ENCODE measurements around the gene ANKRD23. TPM values are rescaled to one million over a fixed set of nuclear protein-coding genes. Genes with fewer than 3 reads are reported as not detected.

Gene ANKRD23
- total RNA-seq, 2 experiments from 2014 or later = 16.5 to 17.8 TPM

DNA sequence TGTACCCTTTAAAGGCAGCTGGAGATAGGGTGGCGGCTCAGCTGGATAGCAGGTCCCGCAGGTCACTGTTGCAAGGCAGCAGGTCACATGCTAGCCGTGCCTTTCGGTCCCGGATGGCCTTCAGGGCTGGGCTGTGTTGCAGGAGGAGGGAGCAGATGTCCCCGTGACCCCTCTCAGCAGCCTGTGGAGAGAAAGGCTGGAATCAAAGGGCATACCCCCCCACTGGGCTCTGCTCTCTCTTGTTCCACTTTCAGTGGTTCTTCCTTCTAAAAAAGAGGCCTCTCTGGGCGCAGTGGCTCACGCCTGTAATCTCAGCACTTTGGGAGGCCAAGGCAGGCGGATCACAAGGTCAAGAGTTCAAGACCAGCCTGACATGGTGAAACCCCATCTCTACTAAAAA is 4.4 kb upstream of the ANKRD23 start:
- H3K27ac Mint-ChIP-seq = no peak overlapping the region
- no peak for ATAC-seq (ENCODE audit: low read depth)
- no peaks in the 10 kb centered on the region for H3K9me3 Mint-ChIP-seq
- H3K36me3 Mint-ChIP-seq = peaks cover 20% of the 10 kb centered on the region
- POLR2A ChIA-PET = interaction anchor here (0.7 kb wide), 1 partner anchor 11 kb away, joined by 3 read pairs; no protein-coding TSS in a partner anchor
- H3K4me3 Mint-ChIP-seq = no peak overlapping the region
- no peak for DNase-seq
- H3K4me1 Mint-ChIP-seq = peaks cover 8% of the 10 kb centered on the region
- H3K27me3 Mint-ChIP-seq = no peaks in the 10 kb centered on the region

DNA sequence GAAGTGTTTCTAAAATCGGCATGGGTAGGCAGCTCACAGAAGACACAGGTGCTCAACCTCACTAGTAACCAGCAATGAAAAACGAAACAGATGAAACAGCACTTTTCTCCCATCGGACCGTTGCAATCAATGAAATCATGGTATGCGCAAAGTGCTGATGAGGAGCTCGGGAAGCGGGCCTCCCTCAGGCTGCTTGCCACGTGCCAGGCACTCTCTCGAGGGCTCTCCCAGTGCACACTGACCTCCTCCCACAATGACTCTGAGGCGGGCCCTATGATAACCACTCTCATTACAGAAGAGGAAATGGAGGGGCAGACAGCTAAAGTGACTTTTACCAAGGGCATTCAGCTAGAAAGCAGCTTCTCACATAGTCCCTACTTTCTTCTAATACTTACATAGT is 3.8 kb upstream of the ANKRD23 start:
- no peak for DNase-seq
- peaks cover 14% of the 10 kb centered on the region for H3K36me3 Mint-ChIP-seq

DNA sequence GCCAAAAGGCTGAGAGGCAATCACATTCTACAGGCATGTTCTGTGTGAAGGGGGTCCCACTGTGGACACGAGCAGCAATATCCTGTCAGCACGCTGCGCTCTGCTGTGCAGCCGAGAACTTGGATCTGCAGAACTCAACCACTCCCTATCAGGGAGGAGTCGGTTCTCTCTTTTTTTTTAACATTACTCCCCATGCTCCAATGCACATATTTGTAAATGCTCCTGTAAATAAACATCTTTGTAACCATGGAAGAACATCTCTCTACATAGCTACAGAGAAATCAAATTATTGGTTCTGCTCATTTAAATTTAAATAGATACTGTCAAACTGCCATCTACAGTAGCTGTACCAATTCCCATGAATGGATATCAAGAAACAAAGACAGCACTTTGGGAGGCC is 3.0 kb upstream of the ANKRD23 start:
- H3K4me1 Mint-ChIP-seq = peaks cover 9% of the 10 kb centered on the region
- no peaks in the 10 kb centered on the region for H3K9me3 Mint-ChIP-seq
- H3K4me3 Mint-ChIP-seq = no peak overlapping the region
- POLR2A ChIA-PET = no interaction called here
- peaks cover 13% of the 10 kb centered on the region for H3K36me3 Mint-ChIP-seq
- no peak overlapping the region for H3K27ac Mint-ChIP-seq
- no peak for DNase-seq
- no peaks in the 10 kb centered on the region for H3K27me3 Mint-ChIP-seq
- ATAC-seq (ENCODE audit: low read depth) = no peak

More for the DNA sequence above, 3.8 kb upstream of the ANKRD23 start:
- no peaks in the 10 kb centered on the region for H3K9me3 Mint-ChIP-seq
- no peak overlapping the region for H3K4me3 Mint-ChIP-seq
- no peaks in the 10 kb centered on the region for H3K27me3 Mint-ChIP-seq
- POLR2A ChIA-PET = interaction anchor here (0.7 to 0.8 kb wide), 2 partner anchors 10 to 11 kb away, joined by 3 read pairs; no protein-coding TSS in a partner anchor
- H3K4me1 Mint-ChIP-seq = peaks cover 7% of the 10 kb centered on the region
- no peak for ATAC-seq (ENCODE audit: low read depth)
- H3K27ac Mint-ChIP-seq = no peak overlapping the region

DNA sequence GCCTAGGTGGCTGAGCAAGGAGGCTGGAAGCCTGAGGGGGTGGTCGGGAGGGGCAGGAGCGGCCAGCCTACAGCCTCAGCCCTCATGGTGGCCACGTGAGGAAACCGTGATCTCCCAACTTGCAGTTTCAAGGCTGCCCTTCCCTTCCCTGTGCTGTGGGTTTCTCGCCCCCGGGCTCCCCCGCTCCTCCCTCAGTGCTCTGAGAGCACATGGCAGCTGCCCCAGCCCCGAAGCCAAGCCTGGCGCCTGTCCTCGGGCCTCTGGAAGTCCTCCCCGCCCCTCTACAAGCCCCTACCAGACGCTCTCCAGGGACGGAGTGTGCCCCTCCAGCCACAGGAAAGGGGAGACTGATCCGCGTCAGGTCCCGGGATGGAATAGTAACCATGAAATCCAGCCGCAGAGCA is 586 bp upstream of the ANKRD23 start:
- no peak overlapping the region for H3K27ac Mint-ChIP-seq
- peaks cover 6% of the 10 kb centered on the region for H3K36me3 Mint-ChIP-seq
- POLR2A ChIA-PET = no interaction called here
- no peak overlapping the region for H3K4me3 Mint-ChIP-seq
- H3K4me1 Mint-ChIP-seq = peaks cover 17% of the 10 kb centered on the region
- ATAC-seq (ENCODE audit: low read depth) (no peak), DNase-seq (no peak)
- H3K27me3 Mint-ChIP-seq = no peaks in the 10 kb centered on the region
- no peaks in the 10 kb centered on the region for H3K9me3 Mint-ChIP-seq

DNA sequence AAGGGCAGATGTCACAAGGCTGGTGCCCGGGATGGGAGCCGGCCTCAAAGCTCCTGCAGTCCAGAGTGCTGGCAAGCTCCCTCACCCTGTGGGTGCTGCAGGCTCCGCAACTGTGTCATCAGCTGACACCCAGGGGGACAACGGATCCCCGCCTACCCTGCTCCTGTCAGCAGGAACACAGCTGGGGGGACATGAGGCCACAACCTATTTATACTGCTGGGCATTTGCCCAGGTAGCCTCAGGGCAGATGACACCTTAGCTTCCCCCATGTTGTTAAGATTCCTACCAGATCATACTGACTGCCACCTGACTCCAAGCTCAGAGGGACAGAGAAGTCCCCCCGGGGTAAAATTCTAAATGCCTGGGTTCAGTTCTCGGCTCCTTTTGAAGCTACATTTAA is 1.2 kb downstream of the ANKRD23 start:
- Mint-ChIP-seq H3K27ac (no peak overlapping the region), H3K4me1 (peaks cover 20% of the 10 kb centered on the region), H3K9me3 (no peaks in the 10 kb centered on the region), H3K4me3 (no peak overlapping the region), H3K27me3 (no peaks in the 10 kb centered on the region), H3K36me3 (peaks cover 4% of the 10 kb centered on the region)
- POLR2A ChIA-PET = interaction anchor here (0.6 to 1.0 kb wide), 3 partner anchors 14 to 97 kb away, joined by 3 to 4 read pairs (median 3); no protein-coding TSS in a partner anchor
- DNase-seq (no peak), ATAC-seq (ENCODE audit: low read depth) (no peak)

DNA sequence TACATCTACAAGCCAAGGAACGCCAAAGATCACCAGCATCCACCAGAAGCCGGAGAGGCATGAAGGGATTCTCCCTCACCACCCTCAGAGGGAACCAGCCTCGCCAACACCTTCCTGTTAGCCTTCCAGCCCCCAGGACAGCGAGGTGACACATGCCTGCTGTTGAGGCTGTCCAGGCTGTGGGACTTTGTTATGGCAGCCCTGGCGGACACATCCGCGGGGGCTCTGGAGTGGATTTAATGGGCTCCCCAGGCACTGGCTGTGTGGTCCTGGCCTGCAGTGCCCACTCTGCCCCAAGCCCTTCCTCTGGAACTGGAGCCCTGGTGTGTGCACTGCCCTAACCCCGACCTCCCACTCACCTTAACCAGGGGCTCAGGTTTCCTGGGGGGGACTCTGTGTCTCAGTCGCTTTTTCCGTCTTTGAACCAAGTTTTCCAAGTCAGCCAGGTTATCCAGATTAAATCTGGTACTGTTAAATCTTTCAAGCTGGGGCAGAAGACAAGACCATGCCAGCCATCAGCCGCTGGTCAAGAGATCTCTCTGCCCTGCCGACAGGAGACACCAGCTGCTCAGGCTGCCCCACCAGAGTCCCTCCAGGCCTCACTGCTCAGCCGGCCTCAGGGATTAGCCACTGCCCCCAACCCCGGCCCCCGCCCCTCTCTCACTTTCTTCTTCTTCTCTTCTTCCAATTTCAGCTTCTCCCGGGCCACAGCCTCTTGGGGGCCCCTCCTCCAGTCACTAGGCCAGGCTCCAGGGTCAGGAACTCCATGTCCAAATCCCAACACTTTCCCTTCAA is 1.9 kb downstream of the ANKRD23 start:
- Mint-ChIP-seq H3K9me3 (no peaks in the 10 kb centered on the region), H3K27ac (peak overlapping the region; percentile 54), H3K4me1 (peaks cover 20% of the 10 kb centered on the region), H3K36me3 (peaks cover 4% of the 10 kb centered on the region), H3K4me3 (no peak overlapping the region), H3K27me3 (no peaks in the 10 kb centered on the region)
- DNase-seq = no peak
- no peak for ATAC-seq (ENCODE audit: low read depth)
- POLR2A ChIA-PET = interaction anchor here (0.7 kb wide), 1 partner anchor 15 kb away, joined by 4 read pairs; no protein-coding TSS in a partner anchor

DNA sequence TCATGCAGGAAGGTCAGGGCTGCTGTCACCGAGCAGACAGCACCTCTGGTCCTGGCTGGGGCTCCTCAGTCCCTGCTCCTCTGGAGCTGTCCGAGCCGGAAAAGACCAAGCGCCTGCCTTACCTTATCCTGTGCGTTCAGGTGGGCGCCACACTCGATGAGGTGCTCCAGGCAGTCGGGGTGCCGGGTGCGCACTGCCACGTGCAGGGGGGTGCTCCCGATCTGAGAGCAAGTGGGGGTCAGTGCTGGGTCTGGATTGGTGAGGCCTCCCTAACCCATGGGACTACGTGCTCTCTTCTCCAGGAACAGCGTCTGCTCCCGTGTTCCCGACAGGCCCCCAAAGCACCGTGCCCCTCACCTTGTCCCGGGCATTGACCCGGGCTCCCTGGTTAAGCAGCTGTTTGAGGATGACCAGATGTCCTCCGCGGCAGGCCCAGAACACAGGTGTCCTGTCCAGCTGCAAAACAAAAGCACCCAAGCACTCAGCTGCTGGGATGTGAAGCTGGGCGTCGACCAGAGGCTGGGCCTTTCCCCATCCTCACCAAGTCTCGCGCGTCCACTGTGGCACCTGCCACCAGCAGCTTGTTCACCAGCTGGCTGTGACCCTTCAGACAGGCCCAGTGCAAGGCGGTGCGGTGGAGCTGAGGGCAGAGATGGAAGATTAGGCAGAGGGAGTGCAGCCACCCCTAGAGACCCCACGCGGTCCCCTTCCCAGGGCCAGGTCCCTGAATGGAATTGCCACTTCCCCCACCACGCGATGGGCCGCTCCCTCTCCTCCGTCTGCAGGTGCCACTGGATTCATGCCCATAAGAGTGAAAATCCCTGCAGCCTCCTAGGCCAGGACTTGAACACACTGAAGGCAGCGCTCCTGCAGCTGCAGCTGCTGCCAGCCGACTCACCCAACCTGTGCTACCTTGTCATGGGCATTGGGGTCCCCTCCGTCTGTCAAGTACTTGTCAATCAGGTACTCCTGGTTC is 3.7 kb downstream of the ANKRD23 start:
- Mint-ChIP-seq H3K9me3 (no peaks in the 10 kb centered on the region), H3K27ac (peak overlapping the region; percentile 61), H3K4me3 (peak overlapping the region; percentile 37), H3K36me3 (peaks cover 7% of the 10 kb centered on the region), H3K4me1 (peaks cover 20% of the 10 kb centered on the region), H3K27me3 (no peaks in the 10 kb centered on the region)
- ATAC-seq (ENCODE audit: low read depth) = no peak
- DNase-seq = no peak
- POLR2A ChIA-PET = interaction anchor here (0.8 to 2.8 kb wide), 4 partner anchors 17 to 123 kb away, joined by 3 to 16 read pairs (median 4); partner anchors contain the start of genes ANKRD39 and CNNM3

DNA sequence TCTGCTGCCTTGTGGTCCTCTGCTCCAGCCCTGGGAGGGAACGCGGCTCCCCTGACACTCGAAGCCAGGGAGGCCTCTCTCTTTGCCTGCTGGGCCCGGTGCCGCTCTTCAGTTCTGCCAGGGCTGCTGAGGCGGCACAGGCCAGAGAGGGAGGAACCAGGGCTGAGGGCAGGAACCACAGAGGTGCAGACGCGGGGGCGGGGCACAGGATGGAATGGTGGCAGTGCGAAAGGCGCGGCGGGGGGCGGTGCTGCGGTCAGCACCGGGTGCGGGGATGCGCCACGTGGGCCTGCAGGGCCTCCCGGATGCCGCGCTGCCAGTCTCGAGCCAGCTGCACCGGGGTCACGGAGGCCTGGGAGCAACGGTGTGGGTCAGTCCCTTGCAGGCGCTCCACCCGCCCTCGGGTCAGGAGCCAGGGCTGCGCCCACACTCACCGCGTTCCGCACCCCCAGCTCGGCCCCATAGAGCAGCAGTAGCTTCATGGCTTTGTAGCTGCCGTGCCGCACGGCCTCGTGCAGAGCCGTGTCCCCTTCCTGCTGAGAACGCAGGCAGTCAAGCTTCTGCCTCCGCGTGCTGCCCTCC is 4.4 kb downstream of the ANKRD23 start:
- ATAC-seq (ENCODE audit: low read depth) (peak; percentile 90), DNase-seq (peak; percentile 85)
- Mint-ChIP-seq H3K27me3 (no peaks in the 10 kb centered on the region), H3K4me1 (peaks cover 20% of the 10 kb centered on the region), H3K9me3 (no peaks in the 10 kb centered on the region), H3K27ac (peak overlapping the region; percentile 83), H3K36me3 (peaks cover 10% of the 10 kb centered on the region), H3K4me3 (peak overlapping the region; percentile 39)
- POLR2A ChIA-PET = interaction anchor here (0.8 to 2.8 kb wide), 4 partner anchors 18 to 124 kb away, joined by 3 to 16 read pairs (median 4); partner anchors contain the start of genes ANKRD39 and CNNM3

DNA sequence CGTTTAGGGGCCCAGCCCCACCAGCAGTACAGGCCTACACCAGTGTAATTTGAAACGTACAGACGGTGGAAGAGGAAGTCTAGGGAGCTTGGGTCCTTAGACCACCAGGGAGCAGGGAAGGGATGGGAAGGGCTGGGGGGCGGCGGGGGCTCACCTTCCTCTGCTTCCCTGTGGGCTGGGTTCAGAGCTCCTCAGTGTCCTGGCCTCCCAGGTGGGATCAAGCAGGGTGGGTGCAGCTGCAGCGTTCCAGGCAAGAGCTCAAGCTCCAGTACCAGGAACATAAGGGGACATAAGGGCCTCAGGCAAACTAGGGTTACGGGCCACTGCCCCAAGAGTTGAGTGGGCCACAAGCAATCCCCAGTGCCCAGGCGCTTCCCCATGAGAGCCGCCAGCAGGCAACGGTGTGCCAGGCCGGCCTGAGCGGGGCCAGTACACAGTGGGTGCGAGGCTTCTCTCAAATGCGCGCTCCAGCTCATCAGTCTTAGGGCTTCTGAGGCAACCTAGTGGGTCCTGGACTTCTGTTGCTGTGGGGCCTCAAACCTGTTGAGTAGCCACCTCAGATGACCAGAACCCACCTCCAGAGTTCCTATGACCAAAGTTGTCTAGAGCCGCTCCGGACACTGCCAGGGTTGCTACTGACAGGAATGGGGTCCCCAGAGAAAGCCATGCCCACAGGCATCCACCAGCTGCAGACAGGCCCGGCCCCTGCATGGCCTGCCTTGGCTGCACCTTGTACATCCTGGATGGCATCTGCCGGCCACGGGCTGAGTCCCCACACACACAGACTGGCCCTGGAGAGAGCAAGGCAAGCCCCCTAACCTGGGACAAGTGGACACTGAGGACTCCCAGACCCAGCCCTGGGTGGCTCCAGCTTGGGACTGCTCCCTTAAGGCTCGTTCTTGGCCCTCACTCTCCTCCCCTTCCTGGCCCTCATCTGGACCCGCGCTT is 5.2 kb downstream of the ANKRD23 start:
- Mint-ChIP-seq H3K9me3 (no peaks in the 10 kb centered on the region), H3K36me3 (peaks cover 12% of the 10 kb centered on the region), H3K27me3 (no peaks in the 10 kb centered on the region), H3K4me3 (peak overlapping the region; percentile 39), H3K4me1 (peaks cover 17% of the 10 kb centered on the region), H3K27ac (peak overlapping the region; percentile 83)
- no peak for ATAC-seq (ENCODE audit: low read depth)
- POLR2A ChIA-PET = interaction anchor here (1.2 to 2.8 kb wide), 3 partner anchors 19 to 125 kb away, joined by 4 to 16 read pairs (median 5); partner anchors contain the start of genes ANKRD39 and CNNM3
- no peak for DNase-seq

DNA sequence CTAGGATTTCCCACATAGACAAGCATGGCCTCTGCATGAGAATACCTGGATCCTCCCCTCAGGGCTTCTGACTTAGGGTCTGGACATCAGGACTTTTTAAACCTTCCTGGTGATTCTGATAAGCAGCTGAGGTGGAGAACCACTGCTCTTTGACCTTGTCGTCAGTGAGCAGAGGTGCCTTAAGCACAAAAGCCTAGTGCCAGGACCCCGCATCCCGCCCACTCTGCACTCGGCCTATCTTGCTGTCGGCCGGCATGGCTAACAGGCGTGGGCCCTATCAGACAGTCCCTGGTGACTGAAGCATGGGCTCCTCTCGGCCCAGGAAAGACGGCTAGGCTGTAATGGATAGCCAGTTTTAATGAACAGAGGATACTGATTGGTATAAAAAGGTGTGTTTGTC is 6.2 kb downstream of the ANKRD23 start:
- no peaks in the 10 kb centered on the region for H3K9me3 Mint-ChIP-seq
- H3K4me1 Mint-ChIP-seq = peaks cover 13% of the 10 kb centered on the region
- POLR2A ChIA-PET = interaction anchor here (1.4 to 2.8 kb wide), 2 partner anchors 10 to 20 kb away, joined by 3 to 16 read pairs; partner anchors contain the start of gene ANKRD39
- DNase-seq = no peak
- H3K27me3 Mint-ChIP-seq = no peaks in the 10 kb centered on the region
- no peak overlapping the region for H3K4me3 Mint-ChIP-seq
- peaks cover 9% of the 10 kb centered on the region for H3K36me3 Mint-ChIP-seq
- H3K27ac Mint-ChIP-seq = no peak overlapping the region
- no peak for ATAC-seq (ENCODE audit: low read depth)

DNA sequence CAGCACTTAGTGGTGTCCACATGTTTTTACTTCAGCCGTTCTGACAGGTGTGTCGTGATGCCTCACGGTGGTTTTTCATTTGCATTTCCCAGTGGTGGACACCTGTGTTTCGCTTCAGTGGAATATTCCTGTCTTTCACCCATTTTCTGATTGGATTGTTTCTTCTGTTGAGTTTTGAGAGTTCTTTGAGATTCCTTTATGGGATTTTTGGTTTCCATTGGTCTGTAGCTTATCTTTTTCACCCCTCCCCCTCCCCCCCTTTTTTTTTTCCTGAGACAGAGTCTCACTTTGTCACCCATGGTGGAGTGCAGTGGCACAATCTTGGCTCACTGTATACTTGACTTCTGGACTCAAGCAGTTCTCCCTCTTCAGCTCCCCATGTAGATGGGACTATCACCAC is 8.0 kb downstream of the ANKRD23 start:
- POLR2A ChIA-PET = interaction anchor here (0.8 to 1.2 kb wide), 2 partner anchors 22 to 68 kb away, joined by 3 read pairs; partner anchors contain the start of gene ANKRD39
- H3K27ac Mint-ChIP-seq = no peak overlapping the region
- DNase-seq (no peak), ATAC-seq (ENCODE audit: low read depth) (no peak)
- no peak overlapping the region for H3K4me3 Mint-ChIP-seq
- no peaks in the 10 kb centered on the region for H3K27me3 Mint-ChIP-seq
- H3K4me1 Mint-ChIP-seq = peaks cover 11% of the 10 kb centered on the region
- H3K36me3 Mint-ChIP-seq = peaks cover 7% of the 10 kb centered on the region
- H3K9me3 Mint-ChIP-seq = no peaks in the 10 kb centered on the region

Measured in activated naive CD8-positive, alpha-beta T cell treated with anti-CD3 and anti-CD28 coated beads, Interleukin-2, amount 10 ng/mL, durations not matched to agents 7 days and 5 days (primary cell).